Lower leg skin (tissue), 3 donors: ENCODE measurements around the gene POGK.

ENCODE experiments used
- POLR2A ChIP-seq, 2 donors: fragments of 450-650 bp; IDR thresholded peaks; one replicate each; pipeline ENCODE4 v1.6.1; 2016 to 2017; ENCODE audit warnings: antibody characterized with exemption in 2 of 2, mild to moderate bottlenecking in 1 of 2, moderate library complexity in 1 of 2
- TF ChIP-seq, protein P1 (sequence below), 3 donors: fragments of 450-650 bp; IDR thresholded peaks; one replicate each; pipeline ENCODE4 v1.5.1; 2016; ENCODE audit warnings: antibody characterized with exemption in 3 of 3, mild to moderate bottlenecking in 3 of 3, moderate library complexity in 2 of 3

- TF ChIP-seq, protein P1, sequence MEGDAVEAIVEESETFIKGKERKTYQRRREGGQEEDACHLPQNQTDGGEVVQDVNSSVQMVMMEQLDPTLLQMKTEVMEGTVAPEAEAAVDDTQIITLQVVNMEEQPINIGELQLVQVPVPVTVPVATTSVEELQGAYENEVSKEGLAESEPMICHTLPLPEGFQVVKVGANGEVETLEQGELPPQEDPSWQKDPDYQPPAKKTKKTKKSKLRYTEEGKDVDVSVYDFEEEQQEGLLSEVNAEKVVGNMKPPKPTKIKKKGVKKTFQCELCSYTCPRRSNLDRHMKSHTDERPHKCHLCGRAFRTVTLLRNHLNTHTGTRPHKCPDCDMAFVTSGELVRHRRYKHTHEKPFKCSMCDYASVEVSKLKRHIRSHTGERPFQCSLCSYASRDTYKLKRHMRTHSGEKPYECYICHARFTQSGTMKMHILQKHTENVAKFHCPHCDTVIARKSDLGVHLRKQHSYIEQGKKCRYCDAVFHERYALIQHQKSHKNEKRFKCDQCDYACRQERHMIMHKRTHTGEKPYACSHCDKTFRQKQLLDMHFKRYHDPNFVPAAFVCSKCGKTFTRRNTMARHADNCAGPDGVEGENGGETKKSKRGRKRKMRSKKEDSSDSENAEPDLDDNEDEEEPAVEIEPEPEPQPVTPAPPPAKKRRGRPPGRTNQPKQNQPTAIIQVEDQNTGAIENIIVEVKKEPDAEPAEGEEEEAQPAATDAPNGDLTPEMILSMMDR (IDR thresholded peaks at IDR 0.05), result no peak
- TF ChIP-seq POLR2A (IDR thresholded peaks at IDR 0.05), result no peak
Observed at GRCh38 chr1:166869318-166870099, 30.2 kb downstream of the POGK start.
